ENCODE data around the gene DYNLT4. TPM values are rescaled to one million over a fixed set of nuclear protein-coding genes. Genes with fewer than 3 reads are reported as not detected.
A peak's percentile ranks its signal among the peaks of the same experiment; 100 is the strongest.

Gene DYNLT4
- total and polyA plus RNA-seq, 2 of the 8 experiments (the other 6 are each of a cell fraction or from before 2014, with no cell fraction given), result 0.29 TPM; not detected in 1

DNA sequence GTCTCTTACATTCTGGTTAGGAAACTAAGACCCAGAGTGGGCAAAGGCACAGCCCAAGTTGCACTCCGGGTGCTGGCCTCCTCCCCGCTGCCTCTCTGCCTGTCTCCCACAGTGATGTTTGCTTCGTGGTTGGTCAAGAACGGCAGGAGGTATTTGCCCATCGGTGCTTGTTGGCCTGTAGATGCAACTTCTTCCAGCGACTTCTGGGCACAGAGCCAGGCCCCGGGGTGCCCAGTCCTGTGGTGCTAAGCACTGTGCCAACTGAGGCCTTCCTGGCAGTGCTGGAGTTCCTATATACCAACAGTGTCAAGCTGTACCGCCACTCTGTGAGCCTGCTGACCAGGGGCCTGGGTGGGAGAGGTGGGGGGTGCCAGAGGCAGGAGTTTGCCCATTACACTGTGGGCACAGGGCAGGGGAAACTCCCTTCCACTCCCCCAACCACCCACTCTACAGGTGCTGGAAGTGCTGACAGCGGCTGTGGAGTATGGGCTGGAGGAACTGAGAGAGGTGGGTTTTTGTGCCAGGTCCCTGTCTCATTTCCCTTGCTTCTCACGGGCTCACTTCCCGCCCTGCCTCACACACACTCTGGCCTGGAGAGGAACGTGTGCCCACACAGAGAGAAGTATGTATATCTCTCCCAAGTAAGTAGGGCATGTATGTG, 3.1 kb upstream of the DYNLT4 start:
- no peaks in the 10 kb centered on the region for H3K79me1 ChIP-seq (ENCODE audit: low read depth, low read length)
- H2BK15ac ChIP-seq (ENCODE audit: low read length), result peak overlapping the region; percentile 92; the same call in 1 of the 2 replicates
- H4K5ac ChIP-seq (ENCODE audit: insufficient read length, low read depth, low read length), result no peak overlapping the region
- H2AK5ac ChIP-seq (ENCODE audit: low read depth, low read length), result peak overlapping the region; percentile 96; the same call in 1 of the 2 replicates
- DNase-seq (ENCODE audit: low read depth in 1 of 2, low spot score in 2 of 2), result no peak
- POLR2A ChIA-PET (ENCODE audit: partially characterized antibody), result interaction anchor here (0.9 to 19.2 kb wide), 10 partner anchors 10 to 89 kb away, joined by 3 to 547 read pairs (median 20); partner anchors contain the start of genes BEST4, PLK3 and RPS8
- CTCF ChIA-PET (ENCODE audit: partially characterized antibody), result interaction anchor here (1.0 to 5.4 kb wide), 9 partner anchors 9 to 78 kb away, joined by 3 to 37 read pairs (median 11); partner anchors contain the start of genes PLK3 and RNU5D-1
- no peak overlapping the region for H3K27ac ChIP-seq (ENCODE audit: low read depth, low read length)
- no peak overlapping the region for H2BK120ac ChIP-seq (replicated peaks; ENCODE audit: low read depth, low read length)
- H3K9ac ChIP-seq (replicated peaks in 1 of 4; ENCODE audit: extremely low read depth in 1 of 4, low read depth in 3 of 4, low read length in 3 of 4), result no peak overlapping the region
- H4K20me1 ChIP-seq (replicated peaks in 1 of 2; ENCODE audit: control insufficient read depth in 1 of 2, insufficient read depth in 2 of 2, low read length in 2 of 2), result no peaks in the 10 kb centered on the region
- peaks cover 0 to 6% (median 0%) of the 10 kb centered on the region in 4 experiments; a peak in 3 of 8 replicates for H3K36me3 ChIP-seq (ENCODE audit: control insufficient read depth in 2 of 4, insufficient read depth in 4 of 4, low read length in 3 of 4)
- H3K9me3 ChIP-seq (ENCODE audit: insufficient read depth in 2 of 2, low read depth in 1 of 2, low read length in 1 of 2), result no peaks in the 10 kb centered on the region
- H3K4me3 ChIP-seq (ENCODE audit: extremely low read depth in 1 of 4, insufficient read depth in 2 of 4, low read depth in 3 of 4, low read length in 4 of 4), result no peak overlapping the region
- no peak overlapping the region for H2BK20ac ChIP-seq (ENCODE audit: low read length)
- 89% methylated on average over 11 of the region's 12 CpGs; no CpG with 5 or more reads in 1 of the 2 experiments for WGBS, 2 experiments (ENCODE audit: extremely low coverage in 1 of 2, insufficient coverage in 1 of 2, insufficient read length in 1 of 2, insufficient replicate concordance in 2 of 2, low coverage in 1 of 2, low lambda C conversion rate in 2 of 2, missing lambda C conversion rate in 1 of 2)
- H3K4me2 ChIP-seq (ENCODE audit: insufficient read depth in 1 of 2, low read depth in 2 of 2, low read length in 2 of 2), result no peak overlapping the region; a peak in 1 of 4 replicates
- no peak overlapping the region for H3K14ac ChIP-seq (ENCODE audit: insufficient read length)
- H4K91ac ChIP-seq (replicated peaks; ENCODE audit: insufficient read length, low read length), result no peak overlapping the region
- peaks cover 10 to 43% (median 34%) of the 10 kb centered on the region in 4 experiments for H3K4me1 ChIP-seq (replicated peaks in 1 of 4; ENCODE audit: control insufficient read depth in 3 of 4, insufficient read depth in 4 of 4, low read length in 3 of 4)
- peak overlapping the region; percentile 99 for H2BK12ac ChIP-seq (ENCODE audit: low read depth, low read length)
- no peak overlapping the region for H2AFZ ChIP-seq (ENCODE audit: low read length)
- peaks cover 6% of the 10 kb centered on the region; the same call in 1 of the 2 replicates for H3K23me2 ChIP-seq (ENCODE audit: low read depth, low read length)
- H2BK5ac ChIP-seq (ENCODE audit: low read depth, low read length), result 0 out of 2 replicates have a peak overlapping the region, but pooled peaks have one; percentile 88
- H4K8ac ChIP-seq (ENCODE audit: extremely low read depth, insufficient read depth, low read length), result no peak overlapping the region
- no peaks in the 10 kb centered on the region for H3K79me2 ChIP-seq (ENCODE audit: control insufficient read depth in 1 of 2, insufficient read depth in 2 of 2, low read length in 2 of 2)
- TF ChIP-seq BRCA1 (IDR thresholded peaks at IDR 0.05; ENCODE audit: low read depth, low read length), result no peak
- no peak for TF ChIP-seq SIN3A (conservative IDR thresholded peaks at IDR 0.05 in 1 of 2, IDR thresholded peaks at IDR 0.05 in 1 of 2; ENCODE audit: low read depth in 1 of 2, low read length in 2 of 2)
- TF ChIP-seq RNF2 (IDR thresholded peaks at IDR 0.05; ENCODE audit: borderline replicate concordance, low read depth, low read length, missing control alignments, poor library complexity, severe bottlenecking), result no peak
- no peak for TF ChIP-seq JUND (IDR thresholded peaks at IDR 0.05; ENCODE audit: low read length)
- no peak for TF ChIP-seq CHD1 (IDR thresholded peaks at IDR 0.05; ENCODE audit: low read depth, low read length)
- no peak for TF ChIP-seq GABPA (IDR thresholded peaks at IDR 0.05; ENCODE audit: borderline replicate concordance, insufficient read depth, low read length)
- no peak for TF ChIP-seq HDAC6 (IDR thresholded peaks at IDR 0.05; ENCODE audit: low read depth, low read length)
- no peak for TF ChIP-seq YY1 (IDR thresholded peaks at IDR 0.05; ENCODE audit: low read depth, low read length)
- TF ChIP-seq SP4 (IDR thresholded peaks at IDR 0.05; ENCODE audit: low read length), result no peak
- no peak for TF ChIP-seq SUZ12 (IDR thresholded peaks at IDR 0.05; ENCODE audit: low read length)
- no peak for TF ChIP-seq SP2 (IDR thresholded peaks at IDR 0.05; ENCODE audit: low read length)
- no peak overlapping the region for H3K23ac ChIP-seq (ENCODE audit: insufficient read length)
- peaks cover 0 to 8% (median 1%) of the 10 kb centered on the region in 4 experiments; a peak in 4 of 7 replicates for H3K27me3 ChIP-seq (replicated peaks in 1 of 4; ENCODE audit: control insufficient read depth in 3 of 4, extremely low read depth in 1 of 4, insufficient read depth in 3 of 4, low read length in 3 of 4)
- FAIRE-seq, result no peak
- H3K56ac ChIP-seq (replicated peaks; ENCODE audit: insufficient read length, low read depth, low read length), result no peak overlapping the region
- H3K18ac ChIP-seq (ENCODE audit: extremely low read depth, low read length), result peak overlapping the region; percentile 1
- H3K4ac ChIP-seq (replicated peaks; ENCODE audit: insufficient read length, low read depth, low read length), result no peak overlapping the region
